Liver (tissue), 3 donors: Measurements from ENCODE around the gene PHF23.

Experiments
- SP1 ChIP-seq: IDR thresholded peaks from 2 replicates; pipeline ENCODE4 v1.6.1; 2018; ENCODE audit warnings: antibody characterized with exemption, mild to moderate bottlenecking
- TF ChIP-seq, protein P1 (sequence below): fragments of 150-350 bp; IDR thresholded peaks from 2 replicates; pipeline ENCODE4 v1.5.1; 2017; ENCODE audit warnings: improper control_type of control experiment, low read depth, low read length; ENCODE audit not compliant: missing input control
- donor health status: healthy.
- donor health status: healthy.

DNA sequence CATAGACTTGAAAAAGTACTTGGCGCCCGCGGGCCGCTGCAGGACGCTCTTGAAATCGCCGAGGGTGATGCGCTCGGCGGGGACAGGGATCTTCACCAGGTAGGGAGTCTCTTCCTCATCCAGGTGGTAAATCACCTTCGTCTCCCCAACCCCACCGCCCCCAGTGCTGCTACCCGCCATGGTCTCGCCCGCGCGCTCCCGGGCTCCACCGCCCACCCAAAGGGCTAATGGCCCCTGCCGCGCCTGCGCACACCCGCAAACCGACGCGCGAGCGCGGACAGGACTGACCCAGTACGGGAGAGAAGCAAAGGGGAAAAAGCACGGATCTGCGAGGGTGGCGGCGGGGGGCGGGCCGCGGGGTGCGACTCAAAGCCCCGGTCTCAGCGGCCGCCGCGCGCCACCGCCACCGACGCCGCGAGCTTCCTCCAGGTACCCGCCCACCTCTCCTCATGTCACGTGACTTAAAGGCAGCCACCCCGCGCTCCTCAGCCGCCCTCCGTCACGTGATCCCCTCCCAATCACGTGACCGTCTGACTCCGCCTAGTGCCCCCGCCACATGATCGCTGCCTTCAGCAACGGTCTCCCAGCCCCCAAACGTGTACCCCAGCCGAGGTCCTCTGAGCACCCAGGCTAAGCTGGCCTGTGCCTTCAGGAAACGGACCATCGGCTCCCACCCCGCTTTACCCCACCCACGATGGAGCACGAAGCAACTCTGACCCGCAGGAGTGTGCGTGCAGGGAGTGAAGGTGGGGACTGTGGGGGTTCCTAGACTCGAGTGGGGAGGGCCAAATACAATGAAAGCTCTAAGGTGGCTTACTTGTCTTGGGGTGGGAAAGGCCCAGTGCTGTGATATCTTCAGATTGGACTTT lies 4.9 kb downstream of the PHF23 start, which contains the start of gene DVL2:
- TF ChIP-seq, protein P1, sequence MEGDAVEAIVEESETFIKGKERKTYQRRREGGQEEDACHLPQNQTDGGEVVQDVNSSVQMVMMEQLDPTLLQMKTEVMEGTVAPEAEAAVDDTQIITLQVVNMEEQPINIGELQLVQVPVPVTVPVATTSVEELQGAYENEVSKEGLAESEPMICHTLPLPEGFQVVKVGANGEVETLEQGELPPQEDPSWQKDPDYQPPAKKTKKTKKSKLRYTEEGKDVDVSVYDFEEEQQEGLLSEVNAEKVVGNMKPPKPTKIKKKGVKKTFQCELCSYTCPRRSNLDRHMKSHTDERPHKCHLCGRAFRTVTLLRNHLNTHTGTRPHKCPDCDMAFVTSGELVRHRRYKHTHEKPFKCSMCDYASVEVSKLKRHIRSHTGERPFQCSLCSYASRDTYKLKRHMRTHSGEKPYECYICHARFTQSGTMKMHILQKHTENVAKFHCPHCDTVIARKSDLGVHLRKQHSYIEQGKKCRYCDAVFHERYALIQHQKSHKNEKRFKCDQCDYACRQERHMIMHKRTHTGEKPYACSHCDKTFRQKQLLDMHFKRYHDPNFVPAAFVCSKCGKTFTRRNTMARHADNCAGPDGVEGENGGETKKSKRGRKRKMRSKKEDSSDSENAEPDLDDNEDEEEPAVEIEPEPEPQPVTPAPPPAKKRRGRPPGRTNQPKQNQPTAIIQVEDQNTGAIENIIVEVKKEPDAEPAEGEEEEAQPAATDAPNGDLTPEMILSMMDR: no peak
- peak; percentile 38 for TF ChIP-seq SP1
